Measurements from ENCODE around the gene TOPORS. TPM values are rescaled to one million over a fixed set of nuclear protein-coding genes. Genes with fewer than 3 reads are reported as not detected.

TOPORS gene
- total and polyA plus RNA-seq, 2 donors (not counting 1 experiment from before 2014, with no cell fraction given) = 10.1 to 21.4 TPM

DNA sequence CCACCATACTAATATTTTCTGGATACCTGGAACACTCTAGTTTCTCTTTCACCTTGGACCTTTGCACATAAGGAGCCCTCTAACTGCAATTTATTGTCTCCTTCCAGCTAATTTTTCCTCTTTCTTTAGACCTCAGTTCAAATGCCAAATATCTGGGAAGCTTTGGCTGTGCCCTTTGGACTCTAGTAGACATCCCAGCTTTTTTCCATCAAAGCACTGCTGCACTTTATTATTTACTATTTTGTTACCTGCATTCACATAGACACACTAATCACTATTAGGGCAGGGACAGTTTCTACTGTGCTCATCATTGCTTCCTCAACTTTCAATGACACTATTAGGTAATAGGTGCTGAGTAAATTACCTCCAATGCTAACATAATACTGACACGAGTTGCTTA is 28.5 kb downstream of the TOPORS start:
- Mint-ChIP-seq H3K27ac (peak overlapping the region; percentile 37), H3K4me3 (peak overlapping the region; percentile 95), H3K9me3 (ENCODE audit: insufficient read depth) (no peaks in the 10 kb centered on the region), H3K27me3 (no peaks in the 10 kb centered on the region), H3K4me1 (peaks cover 56% of the 10 kb centered on the region)
- Histone ChIP-seq H3K4me3 (ENCODE audit: control extremely low read depth in 1 of 5, extremely low read depth in 1 of 5, insufficient read depth in 1 of 5, low read depth in 2 of 5, low read length in 4 of 5) (no peak overlapping the region), H3K9ac (ENCODE audit: low read length) (no peak overlapping the region), H3K4me1 (ENCODE audit: control insufficient read depth in 2 of 2, insufficient read depth in 2 of 2, low read length in 2 of 2) (peaks cover 27 to 31% of the 10 kb centered on the region in 2 donors), H4K20me1 (ENCODE audit: control insufficient read depth, insufficient read depth, low read length, poor library complexity, severe bottlenecking) (peaks cover 7% of the 10 kb centered on the region), H3K79me2 (ENCODE audit: control insufficient read depth, insufficient read depth, low read length) (peaks cover 76% of the 10 kb centered on the region), H3K9me3 (ENCODE audit: control extremely low read depth in 1 of 3, control insufficient read depth in 2 of 3, insufficient read depth in 1 of 3, low read length in 2 of 3) (no peaks in the 10 kb centered on the region), H3K36me3 (replicated peaks in 1 of 2; ENCODE audit: control extremely low read depth in 1 of 2, control insufficient read depth in 1 of 2, extremely low read depth in 1 of 2, insufficient read depth in 2 of 2, low read length in 1 of 2) (peaks cover 0 to 12% of the 10 kb centered on the region in 2 experiments), H3K4me2 (replicated peaks; ENCODE audit: low read depth, low read length, poor library complexity, severe bottlenecking) (peak overlapping the region; percentile 20), H2AFZ (ENCODE audit: insufficient read depth, low read depth, low read length, poor library complexity, severe bottlenecking) (no peak overlapping the region), H3K27ac (ENCODE audit: low read length in 2 of 2) (peak overlapping the region in 1 of 2 donors; percentile 38), H3K27me3 (replicated peaks in 1 of 4; ENCODE audit: control extremely low read depth in 1 of 4, control insufficient read depth in 3 of 4, insufficient read depth in 4 of 4, low read length in 3 of 4) (no peaks in the 10 kb centered on the region)
- DNase-seq = no peak
- CTCF ChIA-PET = interaction anchor here (0.7 to 3.4 kb wide), 2 partner anchors 49 to 145 kb away, joined by 3 to 17 read pairs; partner anchors contain the start of gene NDUFB6
- no peak for ATAC-seq (ENCODE audit: low read depth)
- TF ChIP-seq, protein P1, sequence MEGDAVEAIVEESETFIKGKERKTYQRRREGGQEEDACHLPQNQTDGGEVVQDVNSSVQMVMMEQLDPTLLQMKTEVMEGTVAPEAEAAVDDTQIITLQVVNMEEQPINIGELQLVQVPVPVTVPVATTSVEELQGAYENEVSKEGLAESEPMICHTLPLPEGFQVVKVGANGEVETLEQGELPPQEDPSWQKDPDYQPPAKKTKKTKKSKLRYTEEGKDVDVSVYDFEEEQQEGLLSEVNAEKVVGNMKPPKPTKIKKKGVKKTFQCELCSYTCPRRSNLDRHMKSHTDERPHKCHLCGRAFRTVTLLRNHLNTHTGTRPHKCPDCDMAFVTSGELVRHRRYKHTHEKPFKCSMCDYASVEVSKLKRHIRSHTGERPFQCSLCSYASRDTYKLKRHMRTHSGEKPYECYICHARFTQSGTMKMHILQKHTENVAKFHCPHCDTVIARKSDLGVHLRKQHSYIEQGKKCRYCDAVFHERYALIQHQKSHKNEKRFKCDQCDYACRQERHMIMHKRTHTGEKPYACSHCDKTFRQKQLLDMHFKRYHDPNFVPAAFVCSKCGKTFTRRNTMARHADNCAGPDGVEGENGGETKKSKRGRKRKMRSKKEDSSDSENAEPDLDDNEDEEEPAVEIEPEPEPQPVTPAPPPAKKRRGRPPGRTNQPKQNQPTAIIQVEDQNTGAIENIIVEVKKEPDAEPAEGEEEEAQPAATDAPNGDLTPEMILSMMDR (IDR thresholded peaks at IDR 0.05) = no peak
- no peak for TF ChIP-seq EZH2 (IDR thresholded peaks at IDR 0.05; ENCODE audit: borderline replicate concordance, insufficient read depth, low read depth, low read length, poor library complexity, severe bottlenecking)
- no CpG with 5 or more reads among the region's 1 CpG for WGBS (ENCODE audit: insufficient coverage)
- POLR2A ChIA-PET = no interaction called here
- intact Hi-C loops (cut with micrococcal nuclease) = no loop called here

DNA sequence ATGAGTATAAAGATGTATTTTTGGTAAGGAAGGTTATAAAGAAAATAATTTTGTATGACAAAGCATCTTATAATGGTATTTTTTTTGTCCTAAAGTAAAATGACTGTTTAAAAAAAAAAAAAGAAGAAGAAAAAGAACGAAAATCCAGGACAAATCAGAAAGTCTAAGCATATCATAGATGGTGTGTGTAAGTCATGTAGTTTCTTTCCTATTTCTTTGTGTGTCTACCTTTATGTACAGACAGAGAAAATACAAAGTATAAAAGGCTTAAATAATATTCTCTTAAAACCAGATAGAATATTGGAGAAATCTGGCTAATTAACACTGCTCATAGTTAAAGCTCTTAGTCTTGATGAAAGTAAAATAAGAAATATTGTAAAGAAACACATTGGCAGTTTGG is 34.1 kb downstream of the TOPORS start:
- H3K9me3 ChIP-seq (ENCODE audit: control extremely low read depth in 1 of 3, control insufficient read depth in 2 of 3, insufficient read depth in 1 of 3, low read length in 2 of 3) = peaks cover 0 to 4% (median 1%) of the 10 kb centered on the region in 3 donors
- H3K27me3 ChIP-seq (replicated peaks in 1 of 4; ENCODE audit: control extremely low read depth in 1 of 4, control insufficient read depth in 3 of 4, insufficient read depth in 4 of 4, low read length in 3 of 4) = no peaks in the 10 kb centered on the region
- H3K4me1 ChIP-seq (ENCODE audit: control insufficient read depth in 2 of 2, insufficient read depth in 2 of 2, low read length in 2 of 2) = peaks cover 2% of the 10 kb centered on the region in 2 donors
- Mint-ChIP-seq H3K4me1 (peaks cover 33% of the 10 kb centered on the region), H3K27ac (no peak overlapping the region), H3K9me3 (ENCODE audit: insufficient read depth) (peaks cover 3% of the 10 kb centered on the region), H3K27me3 (no peaks in the 10 kb centered on the region), H3K4me3 (no peak overlapping the region)
- peaks cover 16% of the 10 kb centered on the region for H4K20me1 ChIP-seq (ENCODE audit: control insufficient read depth, insufficient read depth, low read length, poor library complexity, severe bottlenecking)
- H3K9ac ChIP-seq (ENCODE audit: low read length) = no peak overlapping the region
- TF ChIP-seq, protein P1 (IDR thresholded peaks at IDR 0.05) = no peak
- no peak for TF ChIP-seq EZH2 (IDR thresholded peaks at IDR 0.05; ENCODE audit: borderline replicate concordance, insufficient read depth, low read depth, low read length, poor library complexity, severe bottlenecking)
- H3K4me2 ChIP-seq (replicated peaks; ENCODE audit: low read depth, low read length, poor library complexity, severe bottlenecking) = no peak overlapping the region
- H3K4me3 ChIP-seq (ENCODE audit: control extremely low read depth in 1 of 5, extremely low read depth in 1 of 5, insufficient read depth in 1 of 5, low read depth in 2 of 5, low read length in 4 of 5) = no peak overlapping the region
- ChIA-PET CTCF (no interaction called here), POLR2A (no interaction called here)
- no peak for DNase-seq
- ATAC-seq (ENCODE audit: low read depth) = no peak
- peaks cover 0 to 12% of the 10 kb centered on the region in 2 experiments for H3K36me3 ChIP-seq (replicated peaks in 1 of 2; ENCODE audit: control extremely low read depth in 1 of 2, control insufficient read depth in 1 of 2, extremely low read depth in 1 of 2, insufficient read depth in 2 of 2, low read length in 1 of 2)
- H3K79me2 ChIP-seq (ENCODE audit: control insufficient read depth, insufficient read depth, low read length) = peaks cover 87% of the 10 kb centered on the region
- WGBS (ENCODE audit: insufficient coverage) = no CpG with 5 or more reads among the region's 1 CpG
- H3K27ac ChIP-seq (ENCODE audit: low read length in 2 of 2) = no peak overlapping the region
- H2AFZ ChIP-seq (ENCODE audit: insufficient read depth, low read depth, low read length, poor library complexity, severe bottlenecking) = no peak overlapping the region
- intact Hi-C loops (cut with micrococcal nuclease) = no loop called here

Data from B cell (primary cell).